NCI-H1417 treated with DMSO at 0.1 percent for 48 hours (cell line): ENCODE measurements around the gene BPIFB2.
"Not testable (repeated sequence)": the region's sequence is repeated elsewhere in the genome, so short reads cannot be mapped to it uniquely, and the experiment has no call there.

Source experiments
- DNase-seq: peaks from one replicate; lab custom pipeline; 2025; lab: John Stamatoyannopoulos, UW

Gene BPIFB2

GRCh38 chr20:33007376-33008335, at the start of gene BPIFB2:
Gene BPIFB2 (plus strand): TSS chr20:33007704. CDS start chr20:33008575, 871 bp downstream.
- DNase-seq, result no peak

GRCh38 chr20:32958574-32958973, 48.9 kb upstream of the BPIFB2 start:
- no peak for DNase-seq

- DNase-seq, result no peak
Observed at GRCh38 chr20:32959351-32960221, 47.9 kb upstream of the BPIFB2 start.

- no peak for DNase-seq
Observed at GRCh38 chr20:32960222-32960518, 47.3 kb upstream of the BPIFB2 start.

- no peak for DNase-seq
Observed at GRCh38 chr20:32960849-32961731, 46.4 kb upstream of the BPIFB2 start.

- DNase-seq, result no peak
Observed at GRCh38 chr20:32962053-32962452, 45.5 kb upstream of the BPIFB2 start.

- DNase-seq, result not testable (repeated sequence)
Observed at GRCh38 chr20:32962646-32963045, 44.9 kb upstream of the BPIFB2 start.

- DNase-seq, result no peak
Observed at GRCh38 chr20:32963176-32963575, 44.3 kb upstream of the BPIFB2 start.

GRCh38 chr20:32964575-32964974, 42.9 kb upstream of the BPIFB2 start:
- DNase-seq, result no peak

GRCh38 chr20:32965115-32965514, 42.4 kb upstream of the BPIFB2 start:
- no peak for DNase-seq

- no peak for DNase-seq
Observed at GRCh38 chr20:32965581-32966373, 41.7 kb upstream of the BPIFB2 start.

- DNase-seq, result no peak
Observed at GRCh38 chr20:32966382-32966781, 41.1 kb upstream of the BPIFB2 start.

- DNase-seq, result no peak
Observed at GRCh38 chr20:32966881-32967781, 40.4 kb upstream of the BPIFB2 start.

- DNase-seq, result no peak
Observed at GRCh38 chr20:32967961-32968457, 39.5 kb upstream of the BPIFB2 start.

- DNase-seq, result no peak
Observed at GRCh38 chr20:32968478-32969241, 38.8 kb upstream of the BPIFB2 start.

- no peak for DNase-seq
Observed at GRCh38 chr20:32969356-32970114, 38.0 kb upstream of the BPIFB2 start.

- no peak for DNase-seq
Observed at GRCh38 chr20:32970115-32970972, 37.2 kb upstream of the BPIFB2 start.
